Measurements from ENCODE around the gene EFHD2.
"Not testable (repeated sequence)": the region's sequence is repeated elsewhere in the genome, so short reads cannot be mapped to it uniquely, and the experiment has no call there.

The EFHD2 gene

GRCh38 chr1:15454256-15454655, 44.6 kb downstream of the EFHD2 start:
- H3K27ac ChIP-seq, result no peak overlapping the region
- intact Hi-C loops (cut with DNase I; ENCODE audit: low total_unique reads), result no loop called here
- no peaks in the 10 kb centered on the region for H3K9me3 ChIP-seq
- H3K27me3 ChIP-seq, result peaks cover 0 to 4% of the 10 kb centered on the region in 2 donors
- DNase-seq, result no peak
- no peaks in the 10 kb centered on the region for H3K4me1 ChIP-seq
- no peaks in the 10 kb centered on the region for H3K36me3 ChIP-seq
- H3K4me3 ChIP-seq, result no peak overlapping the region
- TF ChIP-seq, protein P1, sequence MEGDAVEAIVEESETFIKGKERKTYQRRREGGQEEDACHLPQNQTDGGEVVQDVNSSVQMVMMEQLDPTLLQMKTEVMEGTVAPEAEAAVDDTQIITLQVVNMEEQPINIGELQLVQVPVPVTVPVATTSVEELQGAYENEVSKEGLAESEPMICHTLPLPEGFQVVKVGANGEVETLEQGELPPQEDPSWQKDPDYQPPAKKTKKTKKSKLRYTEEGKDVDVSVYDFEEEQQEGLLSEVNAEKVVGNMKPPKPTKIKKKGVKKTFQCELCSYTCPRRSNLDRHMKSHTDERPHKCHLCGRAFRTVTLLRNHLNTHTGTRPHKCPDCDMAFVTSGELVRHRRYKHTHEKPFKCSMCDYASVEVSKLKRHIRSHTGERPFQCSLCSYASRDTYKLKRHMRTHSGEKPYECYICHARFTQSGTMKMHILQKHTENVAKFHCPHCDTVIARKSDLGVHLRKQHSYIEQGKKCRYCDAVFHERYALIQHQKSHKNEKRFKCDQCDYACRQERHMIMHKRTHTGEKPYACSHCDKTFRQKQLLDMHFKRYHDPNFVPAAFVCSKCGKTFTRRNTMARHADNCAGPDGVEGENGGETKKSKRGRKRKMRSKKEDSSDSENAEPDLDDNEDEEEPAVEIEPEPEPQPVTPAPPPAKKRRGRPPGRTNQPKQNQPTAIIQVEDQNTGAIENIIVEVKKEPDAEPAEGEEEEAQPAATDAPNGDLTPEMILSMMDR (IDR thresholded peaks at IDR 0.05), result no peak

DNA sequence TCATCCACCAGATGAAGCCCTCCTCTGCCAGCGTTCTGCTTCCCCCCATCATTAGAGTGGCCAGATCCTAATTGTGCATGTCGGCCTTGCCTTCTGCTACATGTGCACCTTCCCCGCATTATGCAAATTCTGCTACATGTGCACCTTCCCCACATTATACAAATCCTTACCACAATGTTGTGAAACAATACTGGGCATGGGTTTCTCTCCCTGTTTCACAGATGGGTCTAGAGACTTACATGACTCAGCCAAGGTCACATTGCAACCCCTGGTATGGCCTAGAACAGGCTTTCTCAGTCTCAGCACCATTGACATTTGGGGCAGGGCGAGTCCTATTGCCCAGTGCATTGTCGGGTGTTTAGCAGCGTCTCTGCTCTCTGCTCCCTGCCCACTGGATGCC, 45.8 kb downstream of the EFHD2 start:
- no peak overlapping the region for H3K4me3 ChIP-seq
- TF ChIP-seq, protein P1 (IDR thresholded peaks at IDR 0.05), result no peak
- no peaks in the 10 kb centered on the region for H3K9me3 ChIP-seq
- intact Hi-C loops (cut with DNase I; ENCODE audit: low total_unique reads), result no loop called here
- no peaks in the 10 kb centered on the region for H3K4me1 ChIP-seq
- H3K27ac ChIP-seq, result no peak overlapping the region
- no peak for DNase-seq
- H3K27me3 ChIP-seq, result peaks cover 0 to 4% of the 10 kb centered on the region in 2 donors
- H3K36me3 ChIP-seq, result no peaks in the 10 kb centered on the region

GRCh38 chr1:15456313-15456954, 46.7 kb downstream of the EFHD2 start, which contains the start of gene CELA2A:
TSS of gene CELA2A (plus strand) at chr1:15456732. CDS start at chr1:15456754, 22 bp downstream.
- DNase-seq, result no peak
- intact Hi-C loops (cut with DNase I; ENCODE audit: low total_unique reads), result no loop called here
- Histone ChIP-seq H3K4me1 (no peaks in the 10 kb centered on the region), H3K27ac (no peak within 1 kb of the TSS), H3K36me3 (no peaks in the 10 kb centered on the region), H3K9me3 (no peaks in the 10 kb centered on the region), H3K4me3 (no peak within 1 kb of the TSS), H3K27me3 (peaks cover 0 to under 1% of the 10 kb centered on the region in 2 donors)
- TF ChIP-seq, protein P1 (IDR thresholded peaks at IDR 0.05), result no peak

GRCh38 chr1:15457585-15457984, 47.9 kb downstream of the EFHD2 start:
- no peak for DNase-seq
- H3K9me3 ChIP-seq, result no peaks in the 10 kb centered on the region

GRCh38 chr1:15458388-15458787, 48.7 kb downstream of the EFHD2 start:
- H3K36me3 ChIP-seq; intact Hi-C loops (cut with DNase I; ENCODE audit: low total_unique reads); H3K9me3 ChIP-seq; H3K4me3 ChIP-seq; H3K27me3 ChIP-seq; H3K27ac ChIP-seq; DNase-seq; H3K4me1 ChIP-seq: not testable (repeated sequence)

More at GRCh38 chr1:15457585-15457984, 47.9 kb downstream of the EFHD2 start:
- Histone ChIP-seq H3K36me3 (no peaks in the 10 kb centered on the region), H3K27ac (no peak overlapping the region), H3K4me1 (no peaks in the 10 kb centered on the region), H3K27me3 (no peaks in the 10 kb centered on the region), H3K4me3 (no peak overlapping the region)
- intact Hi-C loops (cut with DNase I; ENCODE audit: low total_unique reads), result no loop called here
- TF ChIP-seq, protein P1 (IDR thresholded peaks at IDR 0.05), result no peak

DNA sequence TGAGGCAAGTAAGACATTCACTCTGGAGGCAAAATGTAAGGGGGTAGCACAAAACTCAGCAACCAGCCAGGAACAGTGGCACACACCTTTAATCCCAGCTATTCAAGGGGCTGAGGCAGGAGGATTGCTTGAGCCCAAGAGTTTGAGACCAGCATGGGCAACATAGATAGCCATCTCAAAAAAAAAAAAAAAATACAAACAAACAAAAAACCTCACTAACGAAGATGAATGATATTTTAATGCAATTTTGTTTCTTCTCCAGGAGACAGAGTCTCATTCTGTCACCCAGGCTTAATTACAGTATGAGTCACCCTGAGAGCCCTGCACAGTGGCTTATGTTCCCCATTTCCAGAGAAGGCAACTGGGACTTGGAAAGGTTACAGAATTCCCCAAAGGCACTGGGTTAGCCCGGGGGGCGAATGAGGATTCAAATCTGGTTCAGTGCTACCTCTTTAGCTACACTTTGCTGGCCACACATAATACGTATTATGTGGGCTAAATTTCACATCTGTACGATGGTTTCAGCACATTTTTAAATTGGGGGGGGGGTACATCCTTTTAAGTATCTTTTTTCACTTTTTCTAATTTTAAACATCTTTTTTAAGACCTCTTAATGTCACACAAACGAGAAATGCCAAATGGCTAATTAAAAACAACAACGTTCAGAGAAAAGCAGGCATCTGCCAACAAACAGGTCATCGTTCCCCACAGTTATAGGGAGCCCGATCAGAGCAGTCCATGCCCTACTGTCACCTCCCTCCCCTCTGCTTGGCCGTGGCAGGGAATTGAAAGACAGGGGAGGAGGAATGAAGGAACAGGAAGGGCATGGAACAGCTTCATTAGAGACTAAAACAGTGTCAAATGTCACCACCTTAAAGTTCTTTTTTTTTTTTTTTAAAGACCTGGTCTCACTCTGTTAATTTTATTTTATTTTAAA, 50.4 kb downstream of the EFHD2 start:
- TF ChIP-seq, protein P1 (IDR thresholded peaks at IDR 0.05), result no peak
- Histone ChIP-seq H3K9me3 (no peaks in the 10 kb centered on the region), H3K4me1 (no peaks in the 10 kb centered on the region), H3K27ac (no peak overlapping the region), H3K4me3 (no peak overlapping the region), H3K36me3 (no peaks in the 10 kb centered on the region), H3K27me3 (no peaks in the 10 kb centered on the region)
- intact Hi-C loops (cut with DNase I; ENCODE audit: low total_unique reads), result no loop called here
- no peak for DNase-seq

Data from tibial artery (tissue), 4 donors.